Endometrial microvascular endothelial cells (primary cell): Measurements from ENCODE around the gene CCDC127. TPM values are rescaled to one million over a fixed set of nuclear protein-coding genes. Genes with fewer than 3 reads are reported as not detected.
"Not testable (repeated sequence)": the region's sequence is repeated elsewhere in the genome, so short reads cannot be mapped to it uniquely, and the experiment has no call there.

ENCODE experiments used
- in situ Hi-C: cut with HindIII; loops from 2 replicates; pipeline ENCODE4 v1.10.0; 2017; ENCODE audit warnings: low sequenced_read_pairs, low pct_unique_long_range_greater_than_20kb; ENCODE audit errors: inconsistent ontology term
- total RNA-seq: library from RNA; depleted of rRNA; stranded (reverse); fragments of >200 nt; gene quantifications from one replicate; pipeline ENCODE4 v1.2.3, GENCODE V29; 2015; ENCODE audit errors: inconsistent ontology term

The CCDC127 gene
- total RNA-seq, 1 donor from 2014 or later: 5.6 TPM

DNA sequence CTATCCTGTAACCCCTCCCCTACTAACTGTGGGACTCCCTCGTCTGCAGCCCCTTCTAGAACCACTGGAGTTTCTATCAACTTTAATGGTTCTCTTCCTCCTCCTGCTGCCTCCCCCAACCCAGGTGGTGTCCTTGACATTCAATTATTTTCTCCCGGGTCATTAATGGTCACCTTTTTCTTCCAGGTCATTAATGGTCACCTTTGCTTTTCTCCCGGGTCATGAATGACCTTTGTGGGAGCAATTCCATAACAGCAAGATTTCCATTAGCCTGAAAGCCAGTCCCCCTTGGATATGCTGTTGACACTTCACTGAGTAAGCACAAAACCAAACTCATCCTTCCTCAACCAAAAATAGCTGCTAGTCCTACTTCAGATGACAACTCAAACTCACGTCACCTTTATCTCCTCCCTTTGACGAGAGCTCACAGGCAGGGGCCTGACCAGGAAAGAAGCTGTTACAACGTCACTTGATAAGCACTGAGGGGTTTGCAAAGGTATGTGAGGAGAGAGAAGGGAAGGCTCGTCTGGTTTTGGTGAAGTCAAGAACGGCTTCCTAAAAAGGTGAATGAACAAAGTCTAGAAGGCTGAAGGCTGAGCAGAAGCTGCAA lies 10.9 kb downstream of the CCDC127 start:
- in situ Hi-C loops: no loop called here

DNA sequence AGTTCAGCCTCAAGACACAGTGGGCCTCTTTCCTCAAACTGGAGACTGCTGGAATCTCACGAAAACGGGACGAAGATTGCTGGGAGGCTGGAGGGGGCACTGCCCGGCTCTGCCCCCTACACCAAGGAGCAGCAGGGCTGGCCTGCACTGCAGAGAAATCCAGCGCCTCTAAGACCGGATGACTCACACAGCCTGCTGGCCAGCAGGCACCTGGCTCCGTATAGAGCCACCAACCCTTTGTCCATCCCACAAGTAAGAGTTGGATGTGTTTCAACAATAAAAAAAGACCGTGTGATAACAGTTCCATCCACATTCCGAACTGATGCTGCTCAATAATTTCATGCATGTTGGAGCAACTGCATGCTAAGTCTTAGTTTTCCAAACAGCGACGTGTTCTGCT lies 11.5 kb downstream of the CCDC127 start:
- in situ Hi-C loops: no loop called here

DNA sequence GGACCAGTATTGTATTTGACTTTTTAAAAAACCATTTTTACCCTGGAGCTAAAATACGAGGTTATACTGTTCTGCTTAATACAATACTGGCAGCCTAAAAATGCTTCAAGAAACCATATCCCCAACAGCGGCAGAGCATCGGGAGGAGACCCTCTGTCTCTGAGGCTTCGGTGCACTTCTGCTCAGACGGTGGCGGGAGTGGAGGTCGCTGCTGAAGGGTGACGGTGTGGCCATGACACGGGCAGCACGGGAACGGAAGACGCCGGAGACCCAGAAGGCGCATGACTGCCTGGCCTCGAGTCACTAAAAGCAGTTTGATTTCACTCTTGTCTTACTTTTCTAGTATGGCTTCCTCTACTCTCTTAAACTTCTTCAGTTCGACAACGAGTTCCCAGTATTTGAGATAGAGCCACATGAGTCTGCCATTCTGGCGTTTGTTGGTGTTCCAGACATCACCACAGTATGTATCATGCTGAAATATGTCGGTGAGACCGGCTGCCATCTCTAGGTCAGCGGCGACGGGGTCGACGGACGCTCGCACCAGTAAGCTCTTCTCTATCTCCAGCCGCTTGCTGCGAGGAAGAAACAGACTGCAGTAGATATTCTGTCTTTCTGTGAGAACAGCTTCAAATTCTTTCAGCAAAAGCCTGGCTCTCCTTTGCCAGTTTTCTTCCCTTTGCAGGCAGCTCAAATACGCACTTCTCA lies 12.8 kb downstream of the CCDC127 start:
- in situ Hi-C loops: no loop called here

GRCh38 chr5:204462-204861 lies 13.5 kb downstream of the CCDC127 start:
- in situ Hi-C loops: no loop called here

DNA sequence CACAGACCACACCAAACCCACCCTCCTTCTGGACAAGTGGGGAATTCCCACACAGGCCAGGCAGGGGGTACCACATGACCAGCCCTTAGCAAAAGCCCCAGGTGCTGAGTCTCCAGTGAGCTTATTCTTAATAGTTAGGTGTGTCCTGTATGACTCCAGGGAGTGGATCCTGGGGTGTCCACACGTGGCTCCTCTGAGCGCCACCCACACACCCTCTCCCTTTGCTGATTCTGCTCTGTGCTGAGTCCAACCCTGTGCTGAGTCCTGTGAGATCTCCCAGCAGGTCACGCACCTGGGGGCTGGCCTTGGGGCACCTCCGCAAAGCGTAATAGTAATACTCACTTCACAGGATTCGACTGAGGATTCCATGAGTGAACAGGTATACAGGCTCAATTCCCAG lies 14.0 kb downstream of the CCDC127 start:
- in situ Hi-C loops: no loop called here

- in situ Hi-C loops: no loop called here
Measured at GRCh38 chr5:203246-203930, 14.6 kb downstream of the CCDC127 start.

DNA sequence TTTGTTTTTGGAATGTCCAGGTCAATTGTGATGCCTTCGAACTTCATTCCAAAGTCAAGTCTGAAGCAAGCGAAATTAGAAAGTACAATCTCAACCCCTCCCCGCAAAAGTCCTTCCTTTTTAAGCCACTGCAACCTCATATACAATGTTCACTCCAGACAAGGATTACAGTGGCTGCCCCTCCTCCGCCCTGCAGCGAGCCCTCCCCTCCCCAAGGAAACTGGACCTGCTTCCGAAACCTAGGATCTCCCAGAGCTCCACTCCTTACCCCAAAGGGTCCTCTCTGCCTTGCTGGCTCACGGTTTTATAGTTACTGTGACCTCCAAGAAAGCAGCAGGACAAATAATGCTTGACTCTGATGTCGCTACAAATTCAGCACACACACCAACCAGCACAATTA lies 16.3 kb downstream of the CCDC127 start:
- in situ Hi-C loops: no loop called here

DNA sequence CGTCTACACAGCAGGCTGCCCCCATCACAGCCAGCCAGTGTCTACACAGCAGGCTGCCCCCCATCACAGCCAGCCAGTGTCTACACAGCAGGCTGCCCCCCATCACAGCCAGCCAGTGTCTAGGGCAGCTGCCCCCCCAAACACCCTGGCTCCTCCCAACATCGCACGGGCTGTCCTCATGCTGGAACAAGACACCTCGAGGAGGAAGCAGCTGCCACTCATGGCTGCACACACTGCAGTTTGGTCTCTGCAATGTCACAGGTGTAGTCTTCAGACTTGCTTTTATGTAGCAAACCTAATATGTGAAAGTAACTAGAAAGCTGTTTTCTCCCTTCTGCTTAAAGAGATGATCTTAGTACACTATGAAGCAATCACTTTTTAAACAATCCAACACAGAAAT lies 17.0 kb downstream of the CCDC127 start:
- in situ Hi-C loops: no loop called here

- in situ Hi-C loops: no loop called here
Measured at GRCh38 chr5:199950-200645, 17.9 kb downstream of the CCDC127 start.

DNA sequence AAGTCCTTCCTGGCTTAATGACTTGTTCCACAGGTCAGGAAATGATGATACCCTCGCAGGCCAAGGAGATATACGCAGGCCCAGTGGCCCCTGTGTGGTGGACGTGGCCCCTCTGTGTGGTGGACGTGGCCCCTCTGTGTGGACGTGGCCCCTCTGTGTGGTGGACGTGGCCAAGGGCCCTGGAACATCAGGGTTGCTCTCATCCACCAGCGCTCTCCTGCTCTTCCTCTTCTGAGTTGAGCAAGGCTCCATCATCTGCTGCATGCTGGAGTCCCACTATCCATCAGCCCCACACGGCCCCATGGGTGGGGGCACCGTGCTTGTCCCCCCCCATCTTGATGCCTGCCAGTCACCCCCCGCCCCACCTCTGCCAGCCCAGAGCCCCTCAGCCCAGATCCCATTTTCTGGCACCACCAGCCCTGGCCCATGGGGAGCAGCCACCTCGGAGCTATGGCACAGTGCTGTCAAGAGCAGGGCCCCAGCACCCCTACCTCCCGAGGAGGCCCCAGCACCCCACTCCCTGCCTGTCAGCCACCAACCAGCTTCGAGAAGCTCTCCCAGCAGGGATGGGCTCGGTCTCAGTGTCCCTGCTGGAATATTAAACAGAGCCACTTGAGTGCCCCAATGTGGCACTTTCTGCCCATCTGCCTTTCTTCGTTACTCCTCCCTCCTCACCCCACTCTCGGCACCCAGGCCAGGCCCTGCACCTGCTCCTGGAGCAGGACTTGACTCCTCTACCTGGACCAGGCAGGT lies 18.6 kb downstream of the CCDC127 start:
- in situ Hi-C loops: no loop called here

DNA sequence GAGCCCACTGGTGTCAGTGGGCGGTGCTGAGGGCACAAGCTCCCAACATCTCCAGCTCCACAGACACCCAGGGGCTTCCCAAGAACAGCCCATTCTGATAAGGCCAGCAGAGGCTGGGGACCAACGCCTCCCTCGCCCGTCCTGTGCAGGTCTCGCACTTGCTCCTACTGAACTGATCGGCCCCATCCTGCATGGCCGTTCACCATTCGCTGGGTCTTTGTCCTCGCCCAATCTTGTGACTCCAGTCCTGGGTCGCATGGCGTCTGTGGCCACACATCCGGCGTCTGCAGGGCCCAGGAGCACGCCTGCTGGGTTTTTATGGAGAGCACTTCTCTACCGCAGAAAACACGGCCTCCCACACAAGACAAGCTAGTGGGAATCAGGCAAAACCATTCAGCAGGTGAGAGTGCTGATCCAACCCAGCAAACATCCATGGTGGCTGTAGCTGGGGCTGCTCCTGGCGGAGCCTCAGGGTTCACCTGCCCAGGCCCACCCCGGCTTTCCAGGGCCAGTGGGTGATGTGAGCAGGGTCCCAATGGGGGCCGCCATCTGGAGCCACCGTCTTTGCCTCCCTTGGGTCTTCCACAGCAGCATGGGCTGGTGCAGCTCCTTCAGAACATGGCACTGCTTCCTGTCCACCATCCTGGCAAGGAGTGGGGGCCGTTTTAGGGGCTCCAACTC lies 19.3 kb downstream of the CCDC127 start:
- in situ Hi-C loops: no loop called here

- in situ Hi-C loops: no loop called here
Measured at GRCh38 chr5:197892-198489, 20.0 kb downstream of the CCDC127 start.

DNA sequence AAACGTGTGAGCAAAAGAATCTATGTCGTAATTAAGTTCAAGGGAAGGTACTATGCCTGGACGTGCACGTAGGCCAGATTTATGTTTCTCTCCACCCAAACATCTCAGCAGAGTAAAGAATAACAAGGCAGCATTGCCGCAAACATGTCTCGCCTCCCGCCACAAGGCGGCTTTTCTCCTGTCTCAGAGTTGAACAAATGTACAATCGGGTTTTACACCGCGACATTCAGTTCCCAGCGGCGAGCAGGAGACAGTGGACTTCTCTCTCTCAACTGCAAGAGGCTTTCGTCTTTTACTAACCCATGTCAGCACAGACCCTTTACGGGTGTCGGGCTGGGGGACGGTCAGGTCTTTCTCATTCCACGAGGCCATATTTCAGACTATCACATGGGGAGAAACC lies 20.9 kb downstream of the CCDC127 start:
- in situ Hi-C loops: not testable (repeated sequence)

DNA sequence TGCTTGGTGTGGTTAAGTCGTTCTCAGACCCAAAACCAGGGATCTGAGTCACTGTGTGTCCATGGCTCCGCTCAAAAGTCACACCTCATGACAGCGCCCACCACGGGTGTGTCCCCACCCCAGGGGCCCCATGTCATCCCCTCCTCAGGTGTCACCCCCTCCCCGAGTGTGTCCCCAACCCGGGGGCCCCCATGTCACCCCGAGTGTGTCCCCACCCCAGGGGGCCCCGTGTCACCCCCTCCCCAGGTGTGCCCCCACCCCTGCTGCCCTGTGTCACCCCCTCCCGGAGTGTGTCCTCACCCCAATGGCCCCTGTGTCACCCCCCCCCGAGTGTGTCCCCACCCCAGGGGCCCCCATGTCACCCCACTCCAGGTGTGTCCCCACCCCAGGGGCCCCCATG lies 21.6 kb downstream of the CCDC127 start:
- in situ Hi-C loops: no loop called here

- in situ Hi-C loops: no loop called here
Measured at GRCh38 chr5:195401-196160, 22.4 kb downstream of the CCDC127 start.

DNA sequence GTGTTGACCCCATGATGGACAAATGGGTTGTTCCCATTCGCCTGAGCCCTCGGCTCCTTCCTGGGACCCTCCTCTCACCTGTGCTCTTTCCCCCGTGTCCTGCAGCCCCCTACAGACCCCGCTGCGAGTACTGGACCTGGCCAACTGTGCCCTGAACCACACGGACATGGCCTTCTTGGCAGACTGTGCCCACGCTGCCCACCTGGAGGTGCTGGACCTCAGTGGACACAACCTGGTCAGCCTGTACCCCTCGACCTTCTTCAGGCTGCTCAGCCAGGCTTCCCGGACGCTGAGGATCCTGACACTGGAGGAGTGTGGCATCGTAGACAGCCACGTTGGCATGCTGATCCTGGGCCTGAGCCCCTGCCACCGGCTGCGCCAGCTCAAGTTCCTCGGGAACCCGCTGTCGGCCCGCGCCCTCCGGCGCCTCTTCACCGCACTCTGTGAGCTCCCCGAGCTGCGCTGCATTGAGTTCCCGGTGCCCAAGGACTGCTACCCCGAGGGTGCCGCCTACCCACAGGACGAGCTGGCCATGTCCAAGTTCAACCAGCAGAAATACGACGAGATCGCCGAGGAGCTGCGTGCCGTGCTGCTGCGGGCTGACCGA lies 23.2 kb downstream of the CCDC127 start:
- in situ Hi-C loops: no loop called here

GRCh38 chr5:194102-194501 lies 23.9 kb downstream of the CCDC127 start:
- in situ Hi-C loops: no loop called here
